Muscle of leg (tissue), 16 donors: ENCODE measurements around the gene CD4. TPM values are rescaled to one million over a fixed set of nuclear protein-coding genes. Genes with fewer than 3 reads are reported as not detected.
"Not testable (repeated sequence)": the region's sequence is repeated elsewhere in the genome, so short reads cannot be mapped to it uniquely, and the experiment has no call there.

Source experiments
- DNase-seq: peaks from one replicate; pipeline ENCODE4 v3.0.0; 2013
- H3K27ac ChIP-seq: one replicate; pipeline ENCODE4 v1.5.1; 2013; ENCODE audit warnings: mild to moderate bottlenecking, low read length, control low read depth
- H3K27me3 ChIP-seq: one replicate; pipeline ENCODE4 v1.6.1; 2013; ENCODE audit warnings: low read length; ENCODE audit not compliant: control insufficient read depth, insufficient read depth
- H3K36me3 ChIP-seq: one replicate; pipeline ENCODE4 v1.6.1; 2013; ENCODE audit warnings: low read length; ENCODE audit not compliant: control insufficient read depth, insufficient read depth
- H3K4me1 ChIP-seq: one replicate; pipeline ENCODE4 v1.6.1; 2013; ENCODE audit warnings: low read length; ENCODE audit not compliant: control insufficient read depth, insufficient read depth
- H3K4me3 ChIP-seq: one replicate; pipeline ENCODE4 v1.5.1; 2013; ENCODE audit warnings: low read length, control low read depth
- H3K9me3 ChIP-seq: replicated peaks from 2 replicates; pipeline ENCODE4 v1.6.1; 2013; ENCODE audit warnings: low read depth, low read length; ENCODE audit not compliant: control insufficient read depth
- WGBS: methylation state at CpG from one replicate; pipeline ENCODE4 v1.1.5; 2013; ENCODE audit warnings: missing lambda C conversion rate; ENCODE audit not compliant: insufficient coverage; 5-methylcytosine and 5-hydroxymethylcytosine counted together
- long read RNA-seq, 11 donors: transcript quantifications; one replicate each; lab custom pipeline, GENCODE V29; 2026
- polyA plus RNA-seq, 8 donors: library from polyadenylated mRNA; unstranded; fragments of 120-200 nt; gene quantifications; one replicate each; pipeline versions ENCODE4 v1.2.1 to v1.2.3, GENCODE V29; 2013; ENCODE audit warnings: inconsistent platforms in 1 of 8, low replicate concordance in 1 of 8; ENCODE audit not compliant: insufficient read length in 8 of 8, insufficient read depth in 1 of 8
- total RNA-seq: library from RNA; stranded (reverse); fragments of 120-200 nt; gene quantifications from one replicate; pipeline ENCODE4 v1.2.4, GENCODE V29; 2013

The CD4 gene
- total RNA-seq (3.1 TPM), polyA plus RNA-seq (1 to 10 TPM; 5.0 to 9.7 (median 7.0) TPM)
- long read RNA-seq, donor 1: 0 reads
- long read RNA-seq, donor 2: 0 reads
- long read RNA-seq, donor 3: 0 reads
- long read RNA-seq, donor 4, partial matches to known transcripts: 0 of 3 reads
- long read RNA-seq, donor 4, other reads (novel, unspliced or antisense): 0 of 3 reads
- long read RNA-seq, donor 5: 0 reads
- long read RNA-seq, donor 6, partial matches to known transcripts: 0 of 1 reads
- long read RNA-seq, donor 6, other reads (novel, unspliced or antisense): 0 of 1 reads
- long read RNA-seq, donor 7, partial matches to known transcripts: 0 of 2 reads
- long read RNA-seq, donor 7, other reads (novel, unspliced or antisense): 0 of 2 reads
- long read RNA-seq, donor 8: 0 reads
- long read RNA-seq, donor 9: 0 reads
- long read RNA-seq, donor 10, partial matches to known transcripts: 0 of 1 reads
- long read RNA-seq, donor 10, other reads (novel, unspliced or antisense): 0 of 1 reads
- long read RNA-seq, donor 11, partial matches to known transcripts: 0 of 2 reads
- long read RNA-seq, donor 11, other reads (novel, unspliced or antisense): 0 of 2 reads

GRCh38 chr12:6788972-6789924 is at the start of gene CD4:
Gene CD4, plus strand, starts transcription at chr12:6789528. Its CDS starts 10,611 bp downstream, at chr12:6800139.
- DNase-seq: peak; percentile 81
- peak within 1 kb of the TSS; percentile 28 for H3K4me3 ChIP-seq

GRCh38 chr12:6742080-6742479 is 47.2 kb upstream of the CD4 start:
- 40% methylated on average over 1 of the region's 12 CpGs for WGBS
- not testable (repeated sequence) for H3K4me1 ChIP-seq, DNase-seq, H3K9me3 ChIP-seq, H3K27ac ChIP-seq, H3K4me3 ChIP-seq, H3K27me3 ChIP-seq
- H3K36me3 ChIP-seq: peaks cover 22% of the 10 kb centered on the region

More at GRCh38 chr12:6788972-6789924, at the start of gene CD4:
- WGBS: 62% methylated on average over 14 of the region's 18 CpGs
- Histone ChIP-seq H3K27me3 (no peaks in the 10 kb centered on the region), H3K27ac (peak within 1 kb of the TSS; percentile 42), H3K4me1 (peaks cover 18% of the 10 kb centered on the region), H3K9me3 (no peaks in the 10 kb centered on the region), H3K36me3 (no peaks in the 10 kb centered on the region)

GRCh38 chr12:6742834-6743233 is 46.5 kb upstream of the CD4 start:
- H3K9me3 ChIP-seq: no peaks in the 10 kb centered on the region
- H3K27me3 ChIP-seq: no peaks in the 10 kb centered on the region
- H3K4me1 ChIP-seq: peaks cover 4% of the 10 kb centered on the region
- H3K36me3 ChIP-seq: peaks cover 29% of the 10 kb centered on the region
- H3K27ac ChIP-seq: no peak overlapping the region
- WGBS: no CpG with 5 or more reads among the region's 3 CpGs
- no peak overlapping the region for H3K4me3 ChIP-seq
- no peak for DNase-seq

- WGBS: 83% methylated on average over 1 of the region's 7 CpGs
- not testable (repeated sequence) for H3K4me3 ChIP-seq, DNase-seq
Observed at GRCh38 chr12:6743300-6743699, 46.0 kb upstream of the CD4 start.

GRCh38 chr12:6745741-6746525 is 43.4 kb upstream of the CD4 start:
- Histone ChIP-seq H3K4me1 (peaks cover 4% of the 10 kb centered on the region), H3K9me3 (no peaks in the 10 kb centered on the region), H3K27me3 (no peaks in the 10 kb centered on the region), H3K4me3 (no peak overlapping the region), H3K36me3 (peaks cover 60% of the 10 kb centered on the region), H3K27ac (no peak overlapping the region)
- DNase-seq: peak; percentile 33
- 60% methylated on average over 1 of the region's 13 CpGs for WGBS

More at GRCh38 chr12:6743300-6743699, 46.0 kb upstream of the CD4 start:
- not testable (repeated sequence) for H3K27me3 ChIP-seq, H3K9me3 ChIP-seq, H3K4me1 ChIP-seq, H3K27ac ChIP-seq
- H3K36me3 ChIP-seq: peaks cover 34% of the 10 kb centered on the region

GRCh38 chr12:6747216-6747615 is 42.1 kb upstream of the CD4 start:
- no peaks in the 10 kb centered on the region for H3K9me3 ChIP-seq
- H3K4me3 ChIP-seq: no peak overlapping the region
- H3K36me3 ChIP-seq: peaks cover 72% of the 10 kb centered on the region
- no peak overlapping the region for H3K27ac ChIP-seq
- no peaks in the 10 kb centered on the region for H3K27me3 ChIP-seq
- H3K4me1 ChIP-seq: peaks cover 14% of the 10 kb centered on the region
- WGBS: 77% methylated on average over 3 of the region's 4 CpGs
- DNase-seq: no peak

- Histone ChIP-seq H3K36me3 (peaks cover 72% of the 10 kb centered on the region), H3K27me3 (no peaks in the 10 kb centered on the region), H3K27ac (no peak overlapping the region), H3K9me3 (no peaks in the 10 kb centered on the region), H3K4me3 (no peak overlapping the region), H3K4me1 (peaks cover 18% of the 10 kb centered on the region)
- no peak for DNase-seq
- WGBS: 88% methylated on average over 23 of the region's 28 CpGs
Observed at GRCh38 chr12:6748761-6749160, 40.6 kb upstream of the CD4 start.

GRCh38 chr12:6750506-6750905 is 38.8 kb upstream of the CD4 start:
- Histone ChIP-seq H3K27me3 (no peaks in the 10 kb centered on the region), H3K27ac (no peak overlapping the region), H3K9me3 (no peaks in the 10 kb centered on the region), H3K4me1 (peaks cover 23% of the 10 kb centered on the region), H3K4me3 (no peak overlapping the region), H3K36me3 (peaks cover 65% of the 10 kb centered on the region)
- no CpG with 5 or more reads among the region's 4 CpGs for WGBS
- DNase-seq: no peak

GRCh38 chr12:6751767-6752166 is 37.6 kb upstream of the CD4 start:
- Histone ChIP-seq H3K27ac (peak overlapping the region; percentile 100), H3K4me1 (peaks cover 19% of the 10 kb centered on the region), H3K36me3 (peaks cover 53% of the 10 kb centered on the region), H3K9me3 (no peaks in the 10 kb centered on the region), H3K27me3 (no peaks in the 10 kb centered on the region), H3K4me3 (peak overlapping the region; percentile 100)
- WGBS: 55% methylated on average over 2 of the region's 7 CpGs
- no peak for DNase-seq
